Right lobe of liver (tissue), 4 donors: Measurements from ENCODE around the gene LITAF.

Experiments used
- CTCF ChIP-seq, 4 donors: fragments of 200-600 bp in 3 of 4; fragments of 450-650 bp in 1 of 4; IDR thresholded peaks; one replicate each; pipeline versions ENCODE4 v1.5.1 to v1.8.0; 2016 to 2022; ENCODE audit warnings: antibody characterized with exemption in 4 of 4, mild to moderate bottlenecking in 2 of 4
- POLR2A ChIP-seq: fragments of 450-650 bp; IDR thresholded peaks from one replicate; pipeline ENCODE4 v1.6.1; 2017; ENCODE audit warnings: antibody characterized with exemption, mild to moderate bottlenecking
- donor health status: DM: no; HTN: no; CAD: no.
- donor health status: DM: no; HTN: no; CAD: no.
- donor health status: DM: no; HTN: yes; CAD: no.

DNA sequence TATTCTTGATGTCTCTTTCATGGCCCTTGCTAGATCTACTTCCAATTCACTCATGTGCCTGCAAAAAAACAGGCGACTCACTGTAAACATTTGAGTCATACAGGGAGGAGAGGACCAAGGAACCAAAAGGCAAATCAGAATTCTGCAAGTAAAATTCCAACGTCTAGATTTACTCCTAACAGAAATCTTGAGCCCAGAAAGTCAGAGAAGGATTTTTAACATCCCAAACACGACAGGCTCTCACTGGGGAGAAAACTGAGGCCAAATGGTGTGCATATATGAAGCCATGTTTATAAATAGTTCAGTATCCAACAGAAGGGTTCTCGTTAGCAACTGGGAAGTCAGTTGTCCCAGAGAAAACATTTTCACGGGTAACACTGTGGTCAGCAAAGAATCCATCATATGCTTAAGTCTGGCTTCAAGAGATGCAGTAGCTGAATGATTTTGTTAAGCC lies 40.1 kb downstream of the LITAF start:
- TF ChIP-seq CTCF (IDR thresholded peaks at IDR 0.05) (no peak), POLR2A (no peak)
